GM19240 (cell line): ENCODE data around the gene SH3PXD2A.
"Not testable (repeated sequence)": the region's sequence is repeated elsewhere in the genome, so short reads cannot be mapped to it uniquely, and the experiment has no call there.

Experiments
- DNase-seq: peaks from one replicate; pipeline ENCODE4 v3.0.0; 2011; ENCODE audit warnings: low spot score; ENCODE audit not compliant: insufficient read length

Gene SH3PXD2A

GRCh38 chr10:103752680-103753248, 102.6 kb downstream of the SH3PXD2A start:
- DNase-seq = no peak

GRCh38 chr10:103751667-103752290, 103.6 kb downstream of the SH3PXD2A start:
- no peak for DNase-seq

GRCh38 chr10:103750836-103751235, 104.5 kb downstream of the SH3PXD2A start:
- no peak for DNase-seq

- no peak for DNase-seq
Measured at GRCh38 chr10:103749779-103750178, 105.6 kb downstream of the SH3PXD2A start.

GRCh38 chr10:103748020-103748419, 107.4 kb downstream of the SH3PXD2A start:
- DNase-seq = no peak

- DNase-seq = no peak
Measured at GRCh38 chr10:103747193-103747865, 108.0 kb downstream of the SH3PXD2A start.

- no peak for DNase-seq
Measured at GRCh38 chr10:103746598-103746997, 108.8 kb downstream of the SH3PXD2A start.

GRCh38 chr10:103745341-103746247, 109.8 kb downstream of the SH3PXD2A start:
- no peak for DNase-seq

GRCh38 chr10:103742824-103743223, 112.6 kb downstream of the SH3PXD2A start:
- DNase-seq = no peak

- no peak for DNase-seq
Measured at GRCh38 chr10:103740611-103741010, 114.8 kb downstream of the SH3PXD2A start.

GRCh38 chr10:103739039-103739764, 116.2 kb downstream of the SH3PXD2A start:
- no peak for DNase-seq

GRCh38 chr10:103737735-103738367, 117.5 kb downstream of the SH3PXD2A start:
- DNase-seq = no peak

- DNase-seq = no peak
Measured at GRCh38 chr10:103736763-103737162, 118.6 kb downstream of the SH3PXD2A start.

GRCh38 chr10:103736044-103736443, 119.3 kb downstream of the SH3PXD2A start:
- DNase-seq = no peak

- no peak for DNase-seq
Measured at GRCh38 chr10:103734731-103735130, 120.6 kb downstream of the SH3PXD2A start.

- DNase-seq = no peak
Measured at GRCh38 chr10:103733045-103733419, 122.3 kb downstream of the SH3PXD2A start.

GRCh38 chr10:103732339-103733044, 122.9 kb downstream of the SH3PXD2A start:
- no peak for DNase-seq

- no peak for DNase-seq
Measured at GRCh38 chr10:103731609-103732270, 123.6 kb downstream of the SH3PXD2A start.

GRCh38 chr10:103731026-103731425, 124.3 kb downstream of the SH3PXD2A start:
- DNase-seq = not testable (repeated sequence)
